Measurements from ENCODE around the gene CES3.
A peak's percentile ranks its signal among the peaks of the same experiment; 100 is the strongest.
"Not testable (repeated sequence)": the region's sequence is repeated elsewhere in the genome, so short reads cannot be mapped to it uniquely, and the experiment has no call there.

CES3 gene

GRCh38 chr16:66946541-66946940 lies 14.5 kb upstream of the CES3 start:
- DNase-seq (ENCODE audit: low read depth in 2 of 2), result no peak

DNA sequence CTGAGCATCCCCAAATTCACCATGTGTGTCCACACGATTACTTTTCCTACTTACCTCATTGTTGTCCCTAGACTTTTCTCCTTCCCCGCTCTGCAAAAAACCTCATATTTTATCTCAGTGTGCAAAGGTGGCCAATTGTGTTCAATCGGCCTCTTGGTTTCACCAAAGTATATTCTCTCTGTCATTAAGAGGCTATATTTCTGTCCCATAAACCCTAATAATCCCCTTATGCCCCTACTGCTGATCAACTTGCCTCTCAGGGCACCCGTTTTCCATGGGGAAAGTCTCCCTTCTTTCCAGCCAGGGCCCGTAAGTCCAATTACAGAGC lies 14.1 kb upstream of the CES3 start:
- DNase-seq (ENCODE audit: low read depth in 2 of 2), result no peak

GRCh38 chr16:66947302-66948065 lies 13.6 kb upstream of the CES3 start:
- peak; percentile 44 to 52 for DNase-seq (ENCODE audit: low read depth in 2 of 2)

GRCh38 chr16:66948134-66948836 lies 12.8 kb upstream of the CES3 start:
- DNase-seq (ENCODE audit: low read depth in 2 of 2), result no peak

DNA sequence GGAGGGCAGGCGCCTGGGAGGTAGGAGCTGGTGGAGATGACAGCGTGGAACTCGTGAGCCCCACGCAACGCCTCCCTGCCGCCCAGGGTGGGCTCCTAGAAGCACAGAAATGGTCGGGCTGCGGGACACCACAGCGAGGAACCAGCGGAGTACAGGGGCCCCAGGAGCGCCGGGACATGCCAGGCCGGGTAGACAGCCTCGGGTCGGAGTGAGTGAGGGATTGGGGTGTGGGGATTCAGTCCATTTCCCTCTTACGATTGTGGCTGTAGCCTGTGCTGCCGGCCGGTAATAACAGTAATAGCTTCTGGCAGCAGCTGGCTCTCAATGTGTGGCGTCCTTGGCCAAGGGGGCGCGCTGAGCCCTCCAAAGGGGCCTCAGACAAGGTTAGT lies 12.2 kb upstream of the CES3 start:
- no peak for DNase-seq (ENCODE audit: low read depth in 2 of 2)

DNA sequence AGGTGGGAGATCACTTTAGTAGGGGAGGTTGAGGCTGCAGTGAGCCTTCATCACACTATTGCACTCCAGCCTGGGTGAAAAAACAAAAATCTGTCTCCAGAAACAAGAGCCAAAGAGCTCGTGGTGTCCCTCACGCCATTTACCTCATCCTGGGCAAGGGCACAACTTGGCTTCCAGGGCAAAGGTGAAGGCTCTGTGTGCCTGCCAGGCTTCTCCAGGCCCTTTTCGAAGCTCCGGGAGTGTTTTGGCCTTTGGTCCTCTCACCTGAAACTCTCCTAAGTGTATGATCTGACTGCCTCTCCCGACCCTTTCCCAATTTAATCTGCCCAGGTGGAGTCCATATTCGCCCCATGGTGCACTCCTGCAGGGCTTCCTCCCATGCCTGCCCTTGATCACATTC lies 11.6 kb upstream of the CES3 start:
- no peak for DNase-seq (ENCODE audit: low read depth in 2 of 2)

DNA sequence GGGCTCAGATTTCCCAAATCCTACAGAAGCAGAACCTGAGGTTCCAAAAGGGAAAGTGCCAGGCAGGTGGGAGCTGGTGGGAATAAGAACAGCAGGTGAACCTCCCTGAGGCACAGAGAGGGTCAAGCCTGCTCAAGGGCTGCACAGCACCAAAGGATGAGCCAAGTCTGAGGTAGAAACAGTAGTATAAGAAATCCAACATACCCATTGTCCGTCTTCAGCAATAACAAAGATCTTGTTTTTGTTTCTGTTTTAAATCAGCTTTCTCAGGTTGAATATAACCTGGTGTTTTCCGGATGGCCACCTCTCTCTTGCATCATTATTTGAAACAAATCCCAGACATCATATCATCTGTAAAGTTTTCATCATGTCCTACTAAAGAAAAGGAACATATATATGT lies 10.6 kb upstream of the CES3 start:
- DNase-seq (ENCODE audit: low read depth in 2 of 2), result no peak

- no peak for DNase-seq (ENCODE audit: low read depth in 2 of 2)
Measured at GRCh38 chr16:66950971-66951790, 9.9 kb upstream of the CES3 start.

DNA sequence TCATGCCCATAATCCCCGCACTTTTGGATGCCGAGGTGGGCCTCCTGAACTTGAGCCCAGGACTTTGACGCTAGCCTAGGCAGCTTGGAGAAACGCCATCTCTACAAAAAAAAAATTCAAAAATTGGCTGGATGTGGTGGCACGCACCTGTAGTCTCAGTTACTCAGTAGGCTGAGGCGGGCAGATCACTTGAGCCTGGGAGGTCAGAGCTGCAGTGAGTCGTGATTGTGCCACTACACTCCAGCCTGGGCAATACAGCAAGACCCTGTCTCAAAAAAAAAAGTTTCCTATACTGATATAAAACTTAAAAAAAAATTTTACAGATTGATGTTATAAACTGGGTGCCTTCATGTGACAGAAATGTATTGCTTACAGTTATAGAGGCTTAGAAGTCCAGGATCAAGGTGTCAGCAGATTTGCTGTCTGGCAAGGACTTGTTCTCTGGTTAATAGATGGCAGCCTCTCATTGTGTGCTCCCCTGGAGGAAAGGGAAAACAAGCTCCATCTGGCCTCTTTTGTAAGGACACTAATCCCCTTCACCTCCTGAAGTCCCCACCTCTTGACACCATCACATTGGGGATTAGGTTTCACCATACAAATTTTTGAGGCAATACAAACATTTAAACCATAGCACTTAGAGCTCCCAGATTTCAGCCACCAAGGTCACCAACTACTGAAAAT lies 8.5 kb upstream of the CES3 start:
- no peak for DNase-seq (ENCODE audit: low read depth in 2 of 2)

DNA sequence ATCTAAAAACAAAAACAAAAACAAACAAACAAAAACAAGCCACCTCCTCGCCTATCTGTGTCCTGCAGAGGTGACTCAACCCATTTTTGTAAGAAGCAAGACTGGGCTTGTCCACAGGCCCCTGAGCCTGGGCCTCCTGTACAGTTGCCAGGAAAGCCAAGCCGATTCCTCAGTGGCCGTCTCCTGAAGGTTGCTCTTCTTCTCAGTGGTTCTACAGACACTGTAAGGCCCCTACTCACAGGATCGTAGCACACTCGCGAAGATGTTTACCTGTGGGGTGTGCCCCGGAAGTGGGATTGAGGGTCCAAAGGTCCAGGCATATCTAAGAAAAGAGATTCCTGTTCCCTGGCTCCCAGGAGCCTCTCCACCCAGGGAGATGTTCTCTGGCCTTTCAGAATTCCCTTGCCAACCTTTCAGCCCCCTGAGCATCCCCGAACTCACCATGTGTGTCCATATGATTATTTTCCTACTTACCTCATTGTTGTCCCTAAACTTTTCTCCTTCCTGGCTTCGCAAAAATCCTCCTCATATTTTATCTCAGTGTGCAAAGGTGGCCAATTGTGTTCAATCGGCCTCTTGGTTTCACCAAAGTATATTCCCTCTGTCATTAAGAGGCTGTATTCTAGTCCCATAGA lies 7.5 kb upstream of the CES3 start:
- DNase-seq (ENCODE audit: low read depth in 2 of 2), result no peak

GRCh38 chr16:66954097-66954659 lies 6.9 kb upstream of the CES3 start:
- peak; percentile 15 to 29 for DNase-seq (ENCODE audit: low read depth in 2 of 2)

DNA sequence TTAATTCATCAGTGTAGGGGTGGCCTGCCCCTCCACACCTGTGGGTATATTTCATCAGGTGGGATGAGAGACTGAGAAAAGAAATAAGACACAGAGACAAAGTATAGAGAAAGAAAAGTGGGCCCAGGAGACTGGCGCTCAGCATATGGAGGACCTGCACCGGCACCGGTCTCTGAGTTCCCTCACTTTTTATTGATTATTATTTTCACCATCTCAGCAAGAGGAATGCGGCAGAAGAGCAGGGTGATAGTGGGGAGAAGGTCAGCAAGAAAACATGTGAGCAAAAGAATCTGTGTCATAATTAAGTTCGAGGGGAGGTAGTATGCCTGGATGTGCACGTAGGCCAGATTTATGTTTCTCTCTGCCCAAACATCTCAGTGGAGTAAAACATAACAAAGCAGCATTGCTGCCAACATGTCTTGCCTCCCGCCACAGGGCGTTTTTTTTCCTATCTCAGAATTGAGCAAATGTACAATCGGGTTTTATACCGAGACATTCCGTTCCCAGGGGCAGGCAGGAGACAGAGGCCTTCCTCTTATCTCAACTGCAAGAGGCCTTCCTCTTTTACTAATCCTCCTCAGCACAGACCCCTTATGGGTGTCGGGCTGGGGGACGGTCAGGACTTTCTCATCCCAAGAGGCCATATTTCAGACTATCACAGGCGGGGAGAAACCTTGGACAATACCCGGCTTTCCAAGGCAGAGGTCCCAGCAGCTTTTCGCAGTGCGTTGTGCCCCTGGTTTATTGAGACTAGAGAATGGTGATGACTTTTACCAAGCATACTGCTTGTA lies 5.5 kb upstream of the CES3 start:
- not testable (repeated sequence) for DNase-seq (ENCODE audit: low read depth in 2 of 2)

GRCh38 chr16:66956154-66956457 lies 5.0 kb upstream of the CES3 start:
- DNase-seq (ENCODE audit: low read depth in 2 of 2), result not testable (repeated sequence)

GRCh38 chr16:66958857-66959703 lies 2.0 kb upstream of the CES3 start:
- no peak for DNase-seq (ENCODE audit: low read depth in 2 of 2)

GRCh38 chr16:66959704-66960161 lies 1.3 kb upstream of the CES3 start:
- DNase-seq (ENCODE audit: low read depth in 2 of 2), result no peak

- no peak for DNase-seq (ENCODE audit: low read depth in 2 of 2)
Measured at GRCh38 chr16:66960270-66960669, 796 bp upstream of the CES3 start.

DNA sequence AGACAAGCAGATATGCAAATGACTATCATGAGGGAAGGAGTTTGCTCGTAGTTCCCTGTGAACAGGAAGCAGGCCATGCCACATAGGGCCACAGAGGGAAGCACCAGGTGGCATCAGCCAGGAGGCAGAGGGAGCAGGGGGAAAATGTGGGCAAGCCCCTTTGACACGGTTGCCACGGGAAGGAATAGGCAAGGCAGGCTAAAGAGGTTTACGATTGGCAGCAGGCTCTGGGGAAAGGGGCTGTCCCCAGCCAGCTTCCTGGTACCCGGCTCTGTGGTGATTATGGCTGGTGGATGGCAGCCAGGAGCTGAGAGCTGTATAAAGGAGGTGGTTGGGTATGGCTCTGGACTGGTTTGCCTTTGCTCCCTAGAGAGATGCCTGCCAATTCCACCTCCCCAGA lies 848 bp downstream of the CES3 start:
- DNase-seq (ENCODE audit: low read depth in 2 of 2), result no peak

DNA sequence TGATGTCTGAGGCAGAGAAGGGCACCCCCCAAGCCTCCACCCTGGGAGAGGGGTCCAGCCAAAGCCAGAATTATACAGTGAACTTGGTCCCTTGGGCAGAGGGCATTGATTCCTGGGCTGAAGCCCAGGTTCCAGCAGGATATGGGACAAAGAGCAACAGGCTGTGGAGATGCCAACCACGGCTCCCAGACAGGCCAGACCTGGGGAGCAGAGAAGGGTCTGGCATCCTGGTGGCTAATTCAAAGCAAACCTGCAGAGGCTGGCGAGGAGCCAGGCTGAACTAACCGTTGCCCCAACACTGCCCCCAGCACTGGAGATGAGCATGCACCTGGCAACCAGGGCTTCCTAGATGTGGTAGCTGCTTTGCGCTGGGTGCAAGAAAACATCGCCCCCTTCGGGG lies 3.0 kb downstream of the CES3 start:
- DNase-seq (ENCODE audit: low read depth in 2 of 2), result no peak

DNA sequence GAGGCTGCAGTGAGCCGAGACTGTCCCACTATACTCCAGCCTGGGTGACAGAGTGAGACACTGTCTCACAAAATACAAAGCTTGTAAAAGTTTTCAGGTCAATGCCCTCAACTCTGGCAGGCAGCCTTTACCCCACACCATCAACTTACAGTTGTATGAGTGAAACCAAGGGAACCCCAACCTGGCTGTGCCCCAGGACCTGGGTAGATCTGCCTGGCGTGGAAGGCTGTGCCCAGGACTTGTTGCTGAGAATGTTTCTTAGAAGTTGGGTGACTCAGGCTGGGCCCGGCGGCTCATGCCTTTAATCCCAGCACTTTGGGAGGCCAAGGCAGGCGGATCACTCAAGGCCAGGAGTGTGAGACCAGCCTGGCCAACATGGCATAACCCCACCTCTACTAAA lies 7.8 kb downstream of the CES3 start:
- DNase-seq (ENCODE audit: low read depth in 2 of 2), result no peak

Measured in fibroblast of skin of left biceps (primary cell).